B cell (primary cell): ENCODE data around the gene CYP2S1. TPM values are rescaled to one million over a fixed set of nuclear protein-coding genes. Genes with fewer than 3 reads are reported as not detected.

Experiments
- ATAC-seq: fragments of 200-7000 bp; cut with Tn5 transposase; one replicate; pipeline ENCODE4 v1.10.0; 2021; ENCODE audit warnings: low read depth, mild to moderate bottlenecking, moderate number of reproducible peaks, moderate library complexity
- CTCF ChIA-PET: fragments of 350-600 bp; sonication (Branson Sonifier 250); formaldehyde crosslinking; loops from one replicate; lab custom pipeline; 2021; ENCODE audit warnings: antibody characterized with exemption, inconsistent platforms; lab: Charles Lee
- POLR2A ChIA-PET: fragments of 350-600 bp; sonication (Branson Sonifier 250); formaldehyde crosslinking; loops from one replicate; lab custom pipeline; 2021; ENCODE audit warnings: antibody characterized with exemption; lab: Charles Lee
- DNase-seq: peaks from one replicate; pipeline ENCODE4 v3.0.0; 2013
- H2AFZ ChIP-seq: 2 replicates; pipeline ENCODE4 v1.6.1; 2012; ENCODE audit warnings: mild to moderate bottlenecking, low read depth, low read length; ENCODE audit not compliant: insufficient read depth, poor library complexity, severe bottlenecking
- H3K27ac ChIP-seq, 2 donors: 1 replicate in 1 of 2; 2 replicates in 1 of 2; pipeline ENCODE4 v1.5.1; 2012 to 2013; ENCODE audit warnings: low read length in 2 of 2, mild to moderate bottlenecking in 2 of 2, moderate library complexity in 1 of 2
- H3K27me3 ChIP-seq, 4 experiments: fragments of 200-600 bp in 1 of 4; sonication (generic) in 1 of 4; replicated peaks in 1 of 4; 1 replicate in 2 of 4; 2 replicates in 2 of 4; pipeline versions ENCODE4 v1.6.1 to v1.7.0; 2013 to 2016; ENCODE audit warnings: low read length in 3 of 4, mild to moderate bottlenecking in 2 of 4, mixed read lengths in 1 of 4, moderate library complexity in 1 of 4; ENCODE audit not compliant: insufficient read depth in 4 of 4, control insufficient read depth in 3 of 4; ENCODE audit errors: control extremely low read depth in 1 of 4
- H3K36me3 ChIP-seq, 2 experiments: replicated peaks in 1 of 2; 1 replicate in 1 of 2; 2 replicates in 1 of 2; pipeline versions ENCODE4 v1.6.1 to v1.7.1; 2013; ENCODE audit warnings: low read length in 1 of 2; ENCODE audit not compliant: insufficient read depth in 2 of 2, control insufficient read depth in 1 of 2; ENCODE audit errors: control extremely low read depth in 1 of 2, extremely low read depth in 1 of 2
- H3K4me1 ChIP-seq, 2 donors: fragments of 200-600 bp in 1 of 2; sonication (generic) in 1 of 2; 1 replicate in 1 of 2; 2 replicates in 1 of 2; pipeline versions ENCODE4 v1.5.1 to v1.6.1; 2013 to 2017; ENCODE audit warnings: low read length in 2 of 2; ENCODE audit not compliant: control insufficient read depth in 2 of 2, insufficient read depth in 2 of 2
- H3K4me2 ChIP-seq: replicated peaks from 2 replicates; pipeline ENCODE3; 2012; ENCODE audit warnings: mild to moderate bottlenecking, low read depth, low read length; ENCODE audit not compliant: poor library complexity, severe bottlenecking
- H3K4me3 ChIP-seq, 5 experiments: fragments of 200-600 bp in 1 of 5; sonication (generic) in 1 of 5; 1 replicate in 3 of 5; 2 replicates in 2 of 5; pipeline versions ENCODE4 v1.5.1 to v1.7.0; 2011 to 2016; ENCODE audit warnings: low read length in 4 of 5, mild to moderate bottlenecking in 4 of 5, low read depth in 2 of 5, control low read depth in 1 of 5, moderate library complexity in 1 of 5; ENCODE audit not compliant: insufficient read depth in 1 of 5; ENCODE audit errors: control extremely low read depth in 1 of 5, extremely low read depth in 1 of 5
- H3K79me2 ChIP-seq: fragments of 200-600 bp; sonication (generic); one replicate; pipeline ENCODE4 v1.6.0; 2016; ENCODE audit warnings: low read length; ENCODE audit not compliant: control insufficient read depth, insufficient read depth
- H3K9ac ChIP-seq: fragments of 200-600 bp; sonication (generic); 2 replicates; pipeline ENCODE4 v1.6.1; 2017; ENCODE audit warnings: mild to moderate bottlenecking, low read length, moderate library complexity
- H3K9me3 ChIP-seq, 3 donors: one replicate each; pipeline versions ENCODE4 v1.6.1 to v1.7.1; 2013; ENCODE audit warnings: low read length in 2 of 3; ENCODE audit not compliant: control insufficient read depth in 2 of 3, insufficient read depth in 1 of 3; ENCODE audit errors: control extremely low read depth in 1 of 3
- H4K20me1 ChIP-seq: 2 replicates; pipeline ENCODE4 v1.6.0; 2012; ENCODE audit warnings: mild to moderate bottlenecking, low read length; ENCODE audit not compliant: insufficient read depth, control insufficient read depth, poor library complexity, severe bottlenecking
- H3K27ac Mint-ChIP-seq: one replicate; pipeline ENCODE4 v1.8.0; 2021; ENCODE audit warnings: mixed read lengths
- H3K27me3 Mint-ChIP-seq: one replicate; pipeline ENCODE4 v1.8.0; 2021; ENCODE audit warnings: mixed read lengths
- H3K4me1 Mint-ChIP-seq: one replicate; pipeline ENCODE4 v1.8.0; 2021; ENCODE audit warnings: mixed read lengths
- H3K4me3 Mint-ChIP-seq: one replicate; pipeline ENCODE4 v1.8.0; 2021; ENCODE audit warnings: mixed read lengths
- H3K9me3 Mint-ChIP-seq: one replicate; pipeline ENCODE4 v1.8.0; 2022; ENCODE audit warnings: mixed read lengths; ENCODE audit not compliant: insufficient read depth
- CTCF ChIP-seq: fragments of 200-600 bp; IDR thresholded peaks from one replicate; pipeline ENCODE4 v1.8.0; 2022; ENCODE audit warnings: antibody characterized with exemption, mild to moderate bottlenecking
- EZH2 ChIP-seq: IDR thresholded peaks from 2 replicates; pipeline ENCODE4 v1.6.1; 2012; ENCODE audit warnings: borderline replicate concordance, low read depth, mild to moderate bottlenecking, moderate library complexity, low read length; ENCODE audit not compliant: insufficient read depth, poor library complexity, severe bottlenecking
- WGBS: methylation state at CpG from one replicate; pipeline ENCODE4 v1.1.5; 2013; ENCODE audit warnings: missing lambda C conversion rate; ENCODE audit not compliant: insufficient coverage; 5-methylcytosine and 5-hydroxymethylcytosine counted together
- intact Hi-C: fragments of 100-400 bp; cut with micrococcal nuclease; formaldehyde crosslinking; loops from one replicate; pipeline ENCODE4 v1.10.0; 2022
- polyA plus RNA-seq: library from polyadenylated mRNA; depleted of rRNA; stranded (reverse); fragments of >200 nt; gene quantifications from 2 replicates; pipeline ENCODE4 v1.2.3, GENCODE V29; 2012
- total RNA-seq, 2 donors: library from RNA; stranded (reverse); fragments of 120-200 nt in 1 of 2; gene quantifications; 1 replicate in 1 of 2; 2 replicates in 1 of 2; pipeline versions ENCODE4 v1.2.3 to v1.2.4, GENCODE V29; 2013 to 2022

Gene CYP2S1
- total and polyA plus RNA-seq, 2 donors (not counting 1 experiment from before 2014, with no cell fraction given): 0.09 TPM; not detected in 1

- H2AFZ ChIP-seq: no peak overlapping the region
- H3K4me2 ChIP-seq: no peak overlapping the region
- H3K9ac ChIP-seq: no peak overlapping the region
- peaks cover 41% of the 10 kb centered on the region for H3K27me3 Mint-ChIP-seq
- no peak overlapping the region for H3K27ac ChIP-seq
- H3K27me3 ChIP-seq: peaks cover 0 to 15% (median 3%) of the 10 kb centered on the region in 4 experiments
- no peaks in the 10 kb centered on the region for H3K79me2 ChIP-seq
- peaks cover 2% of the 10 kb centered on the region for H3K4me1 Mint-ChIP-seq
- H3K27ac Mint-ChIP-seq: no peak overlapping the region
- intact Hi-C loops: no loop called here
- CTCF ChIA-PET: no interaction called here
- H3K36me3 ChIP-seq: no peaks in the 10 kb centered on the region
- H3K4me3 Mint-ChIP-seq: no peak overlapping the region
- no peak for ATAC-seq
- POLR2A ChIA-PET: no interaction called here
- TF ChIP-seq EZH2 (no peak), CTCF (no peak)
- no peaks in the 10 kb centered on the region for H4K20me1 ChIP-seq
- DNase-seq: no peak
- no peaks in the 10 kb centered on the region for H3K9me3 Mint-ChIP-seq
- H3K4me3 ChIP-seq: no peak overlapping the region
- 72% methylated on average over 5 of the region's 7 CpGs for WGBS
- no peaks in the 10 kb centered on the region for H3K9me3 ChIP-seq
- H3K4me1 ChIP-seq: no peaks in the 10 kb centered on the region
These were observed 25.2 kb downstream of the CYP2S1 start for GRCh38 chr19:41218249-41218614.

GRCh38 chr19:41218615-41219507, 25.8 kb downstream of the CYP2S1 start, which contains the start of gene AXL:
Gene AXL (plus strand): TSS chr19:41219223. CDS start chr19:41219393, 170 bp downstream.
- no peaks in the 10 kb centered on the region for H3K4me1 ChIP-seq
- H3K79me2 ChIP-seq: no peaks in the 10 kb centered on the region
- Mint-ChIP-seq H3K9me3 (no peaks in the 10 kb centered on the region), H3K27ac (no peak within 1 kb of the TSS), H3K27me3 (peaks cover 47% of the 10 kb centered on the region), H3K4me1 (peaks cover 2% of the 10 kb centered on the region), H3K4me3 (no peak within 1 kb of the TSS)
- H2AFZ ChIP-seq: no peak within 1 kb of the TSS
- no peak within 1 kb of the TSS for H3K4me3 ChIP-seq
- no peaks in the 10 kb centered on the region for H3K36me3 ChIP-seq
- ATAC-seq (no peak), DNase-seq (no peak)
- H3K4me2 ChIP-seq: no peak within 1 kb of the TSS
- ChIA-PET CTCF (no interaction called here), POLR2A (no interaction called here)
- no peaks in the 10 kb centered on the region for H3K9me3 ChIP-seq
- intact Hi-C loops: no loop called here
- peaks cover 0 to 15% (median 3%) of the 10 kb centered on the region in 4 experiments for H3K27me3 ChIP-seq
- H3K27ac ChIP-seq: no peak within 1 kb of the TSS
- WGBS: 33% methylated on average over 26 of the region's 32 CpGs
- no peaks in the 10 kb centered on the region for H4K20me1 ChIP-seq
- no peak within 1 kb of the TSS for H3K9ac ChIP-seq
- TF ChIP-seq EZH2: no peak
- no peak for TF ChIP-seq CTCF
